Gastrocnemius medialis (tissue), 4 donors: Measurements from ENCODE around the gene LRP1. TPM values are rescaled to one million over a fixed set of nuclear protein-coding genes. Genes with fewer than 3 reads are reported as not detected.

Source experiments
- ATAC-seq, 2 donors: fragments of 150-250 bp; one replicate each; pipeline ENCODE4 v1.9.1; 2016
- DNase-seq, 2 donors: peaks; one replicate each; pipeline ENCODE4 v3.0.0-alpha.2; 2019
- H3K27ac ChIP-seq, 4 donors: fragments of 200-600 bp; sonication (generic); 1 replicate in 1 of 4; 2 replicates in 3 of 4; pipeline ENCODE4 v1.5.1; 2016 to 2018; ENCODE audit warnings: mild to moderate bottlenecking in 2 of 4, moderate library complexity in 1 of 4
- H3K27me3 ChIP-seq, 3 donors: fragments of 200-600 bp; sonication (generic) in 2 of 3; 1 replicate in 1 of 3; 2 replicates in 2 of 3; pipeline versions ENCODE4 v1.5.1 to v1.6.0; 2016 to 2019; ENCODE audit warnings: mild to moderate bottlenecking in 1 of 3, moderate library complexity in 1 of 3
- H3K36me3 ChIP-seq, 2 donors: fragments of 200-600 bp; sonication (generic) in 1 of 2; one replicate each; pipeline ENCODE4 v1.5.1; 2017 to 2018
- H3K4me1 ChIP-seq, 2 donors: fragments of 200-600 bp; sonication (generic) in 1 of 2; one replicate each; pipeline ENCODE4 v1.5.1; 2016 to 2017; ENCODE audit warnings: mild to moderate bottlenecking in 2 of 2
- H3K4me3 ChIP-seq, 4 donors: fragments of 200-600 bp; sonication (generic) in 3 of 4; 1 replicate in 1 of 4; 2 replicates in 3 of 4; pipeline ENCODE4 v1.5.1; 2016 to 2019; ENCODE audit warnings: mild to moderate bottlenecking in 2 of 4
- H3K9me3 ChIP-seq, 3 donors: fragments of 200-600 bp; sonication (generic) in 2 of 3; 1 replicate in 1 of 3; 2 replicates in 2 of 3; pipeline ENCODE4 v1.5.1; 2016 to 2019
- POLR2A ChIP-seq, 2 donors: fragments of 450-650 bp; IDR thresholded peaks; one replicate each; pipeline ENCODE4 v1.6.1; 2017; ENCODE audit warnings: antibody characterized with exemption in 2 of 2, mild to moderate bottlenecking in 2 of 2, moderate library complexity in 2 of 2
- in situ Hi-C, 4 donors: fragments of 200-750 bp; cut with MboI; loops; one replicate each; pipeline versions ENCODE4 v1.15.0 to v1.8.0; 2017; ENCODE audit warnings: low sequenced_read_pairs in 4 of 4
- intact Hi-C: fragments of 100-400 bp; cut with DNase I; formaldehyde crosslinking; loops from one replicate; pipeline ENCODE4 v1.15.1; 2023; ENCODE audit warnings: low total_unique reads
- total RNA-seq, 4 donors: library from RNA; depleted of rRNA; stranded (reverse); fragments of >200 nt; gene quantifications; one replicate each; pipeline versions ENCODE4 v1.1.0 to v1.2.3, GENCODE V29; 2016
- TF ChIP-seq, protein P1 (sequence below), 5 experiments: fragments of 450-650 bp in 3 of 5; fragments of 200-600 bp in 2 of 5; sonication (generic) in 2 of 5; IDR thresholded peaks in 4 of 5; conservative IDR thresholded peaks in 1 of 5; 1 replicate in 4 of 5; 2 replicates in 1 of 5; pipeline ENCODE4 v1.5.1; 2016 to 2019; ENCODE audit warnings: antibody characterized with exemption in 5 of 5, mild to moderate bottlenecking in 3 of 5, moderate library complexity in 3 of 5

LRP1 gene
- total RNA-seq, 4 donors from 2014 or later = 26.1 to 53.5 (median 49.8) TPM

DNA sequence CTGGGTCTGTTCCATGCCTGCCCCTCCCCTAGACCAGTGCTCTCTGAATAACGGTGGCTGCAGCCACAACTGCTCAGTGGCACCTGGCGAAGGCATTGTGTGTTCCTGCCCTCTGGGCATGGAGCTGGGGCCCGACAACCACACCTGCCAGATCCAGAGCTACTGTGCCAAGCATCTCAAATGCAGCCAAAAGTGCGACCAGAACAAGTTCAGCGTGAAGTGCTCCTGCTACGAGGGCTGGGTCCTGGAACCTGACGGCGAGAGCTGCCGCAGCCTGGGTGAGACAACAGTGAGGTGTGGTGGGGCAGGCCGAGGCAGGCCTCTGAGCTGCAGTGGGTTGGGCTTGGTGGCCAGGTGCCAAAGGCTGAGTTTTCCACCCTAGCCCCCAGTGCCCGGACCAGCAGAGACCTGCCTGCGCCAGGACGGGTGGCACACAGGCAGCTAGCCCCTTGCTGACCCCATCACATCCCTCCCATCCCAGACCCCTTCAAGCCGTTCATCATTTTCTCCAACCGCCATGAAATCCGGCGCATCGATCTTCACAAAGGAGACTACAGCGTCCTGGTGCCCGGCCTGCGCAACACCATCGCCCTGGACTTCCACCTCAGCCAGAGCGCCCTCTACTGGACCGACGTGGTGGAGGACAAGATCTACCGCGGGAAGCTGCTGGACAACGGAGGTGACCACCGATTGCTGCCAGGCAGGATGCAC, 47.3 kb downstream of the LRP1 start:
- peak; percentile 60 to 72 for DNase-seq
- intact Hi-C loops = loop anchor here (1.0 kb wide), 1 partner anchor 48 kb away; no protein-coding TSS in a partner anchor
- H3K27ac ChIP-seq = no peak overlapping the region

DNA sequence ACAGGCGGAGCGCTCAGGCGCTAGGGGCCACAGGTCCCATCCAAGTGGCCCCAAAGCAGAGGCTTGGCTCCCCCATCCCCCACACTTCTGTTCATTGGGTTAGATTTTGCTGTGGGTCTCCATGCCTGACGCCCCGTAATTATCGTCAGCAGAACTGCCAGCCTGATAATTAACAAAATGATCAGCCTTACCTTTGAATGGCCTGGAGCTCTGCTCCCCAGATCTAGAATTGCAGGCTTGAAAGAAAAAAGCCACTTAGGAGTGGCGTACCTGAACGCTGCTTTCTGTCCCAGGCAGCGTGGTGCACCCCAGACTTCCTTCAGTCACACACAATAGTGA, 47.8 kb downstream of the LRP1 start:
- no peaks in the 10 kb centered on the region for H3K9me3 ChIP-seq
- DNase-seq (no peak), ATAC-seq (no peak)
- H3K27me3 ChIP-seq = no peaks in the 10 kb centered on the region
- H3K4me3 ChIP-seq = no peak overlapping the region
- no peak for TF ChIP-seq POLR2A (IDR thresholded peaks at IDR 0.05)
- TF ChIP-seq, protein P1, sequence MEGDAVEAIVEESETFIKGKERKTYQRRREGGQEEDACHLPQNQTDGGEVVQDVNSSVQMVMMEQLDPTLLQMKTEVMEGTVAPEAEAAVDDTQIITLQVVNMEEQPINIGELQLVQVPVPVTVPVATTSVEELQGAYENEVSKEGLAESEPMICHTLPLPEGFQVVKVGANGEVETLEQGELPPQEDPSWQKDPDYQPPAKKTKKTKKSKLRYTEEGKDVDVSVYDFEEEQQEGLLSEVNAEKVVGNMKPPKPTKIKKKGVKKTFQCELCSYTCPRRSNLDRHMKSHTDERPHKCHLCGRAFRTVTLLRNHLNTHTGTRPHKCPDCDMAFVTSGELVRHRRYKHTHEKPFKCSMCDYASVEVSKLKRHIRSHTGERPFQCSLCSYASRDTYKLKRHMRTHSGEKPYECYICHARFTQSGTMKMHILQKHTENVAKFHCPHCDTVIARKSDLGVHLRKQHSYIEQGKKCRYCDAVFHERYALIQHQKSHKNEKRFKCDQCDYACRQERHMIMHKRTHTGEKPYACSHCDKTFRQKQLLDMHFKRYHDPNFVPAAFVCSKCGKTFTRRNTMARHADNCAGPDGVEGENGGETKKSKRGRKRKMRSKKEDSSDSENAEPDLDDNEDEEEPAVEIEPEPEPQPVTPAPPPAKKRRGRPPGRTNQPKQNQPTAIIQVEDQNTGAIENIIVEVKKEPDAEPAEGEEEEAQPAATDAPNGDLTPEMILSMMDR (IDR thresholded peaks at IDR 0.05 in 4 of 5, conservative IDR thresholded peaks at IDR 0.05 in 1 of 5) = peak in 1 of 5 experiments; percentile 13
- in situ Hi-C loops (loop anchor here in 1 of 4 donors (5.0 to 10.0 kb wide), 2 partner anchors 54 to 111 kb away; no protein-coding TSS in a partner anchor), intact Hi-C loops (no loop called here)
- no peaks in the 10 kb centered on the region for H3K36me3 ChIP-seq
- H3K4me1 ChIP-seq = no peaks in the 10 kb centered on the region
- no peak overlapping the region for H3K27ac ChIP-seq

More for the DNA sequence above, 47.3 kb downstream of the LRP1 start:
- H3K4me1 ChIP-seq = no peaks in the 10 kb centered on the region
- H3K27me3 ChIP-seq = no peaks in the 10 kb centered on the region
- no peaks in the 10 kb centered on the region for H3K9me3 ChIP-seq
- H3K36me3 ChIP-seq = no peaks in the 10 kb centered on the region
- peak; percentile 41 to 68 for ATAC-seq
- in situ Hi-C loops = loop anchor here in 1 of 4 donors (5.0 to 10.0 kb wide), 2 partner anchors 53 to 111 kb away; no protein-coding TSS in a partner anchor
- TF ChIP-seq, protein P1 (IDR thresholded peaks at IDR 0.05 in 4 of 5, conservative IDR thresholded peaks at IDR 0.05 in 1 of 5) = peak; percentile 34 to 74 (median 64)
- no peak for TF ChIP-seq POLR2A (IDR thresholded peaks at IDR 0.05)
- no peak overlapping the region for H3K4me3 ChIP-seq

DNA sequence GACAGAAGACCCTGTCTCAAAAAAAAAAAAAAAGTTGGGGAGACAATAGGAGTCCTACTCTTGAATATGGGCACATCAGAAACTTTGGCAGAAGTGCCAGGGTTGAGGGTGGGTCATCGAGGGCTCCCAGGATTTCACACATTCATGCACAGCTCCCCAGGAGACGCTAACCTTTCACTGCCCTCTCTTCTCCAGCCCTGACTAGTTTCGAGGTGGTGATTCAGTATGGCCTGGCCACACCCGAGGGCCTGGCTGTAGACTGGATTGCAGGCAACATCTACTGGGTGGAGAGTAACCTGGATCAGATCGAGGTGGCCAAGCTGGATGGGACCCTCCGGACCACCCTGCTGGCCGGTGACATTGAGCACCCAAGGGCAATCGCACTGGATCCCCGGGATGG, 48.6 kb downstream of the LRP1 start:
- in situ Hi-C loops = loop anchor here in 1 of 4 donors (5.0 to 10.0 kb wide), 2 partner anchors 55 to 112 kb away; no protein-coding TSS in a partner anchor
- no peak overlapping the region for H3K4me3 ChIP-seq

DNA sequence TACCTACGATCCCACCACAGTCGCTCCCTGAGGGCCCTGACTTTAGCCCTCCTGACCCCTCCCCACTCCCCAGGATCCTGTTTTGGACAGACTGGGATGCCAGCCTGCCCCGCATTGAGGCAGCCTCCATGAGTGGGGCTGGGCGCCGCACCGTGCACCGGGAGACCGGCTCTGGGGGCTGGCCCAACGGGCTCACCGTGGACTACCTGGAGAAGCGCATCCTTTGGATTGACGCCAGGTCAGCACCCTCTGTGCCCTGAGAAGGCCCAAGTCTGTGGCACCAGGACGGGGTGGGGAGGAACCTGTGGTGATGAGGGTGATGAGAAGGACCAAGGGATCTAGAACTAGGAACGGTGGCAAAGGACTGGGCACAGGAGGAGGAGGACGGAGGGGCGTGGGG, 49.1 kb downstream of the LRP1 start:
- H3K4me3 ChIP-seq = no peak overlapping the region
- no peaks in the 10 kb centered on the region for H3K4me1 ChIP-seq
- intact Hi-C loops (no loop called here), in situ Hi-C loops (loop anchor here in 1 of 4 donors (5.0 to 10.0 kb wide), 2 partner anchors 55 to 113 kb away; no protein-coding TSS in a partner anchor)
- H3K27ac ChIP-seq = no peak overlapping the region
- H3K36me3 ChIP-seq = no peaks in the 10 kb centered on the region
- TF ChIP-seq POLR2A (IDR thresholded peaks at IDR 0.05) = no peak
- TF ChIP-seq, protein P1 (IDR thresholded peaks at IDR 0.05 in 4 of 5, conservative IDR thresholded peaks at IDR 0.05 in 1 of 5) = no peak
- ATAC-seq = no peak
- H3K9me3 ChIP-seq = no peaks in the 10 kb centered on the region
- DNase-seq = no peak
- no peaks in the 10 kb centered on the region for H3K27me3 ChIP-seq

More for the DNA sequence above, 48.6 kb downstream of the LRP1 start:
- no peaks in the 10 kb centered on the region for H3K36me3 ChIP-seq
- no peaks in the 10 kb centered on the region for H3K27me3 ChIP-seq
- no peaks in the 10 kb centered on the region for H3K4me1 ChIP-seq
- no peak for ATAC-seq
- no peak overlapping the region for H3K27ac ChIP-seq
- DNase-seq = no peak
- intact Hi-C loops = no loop called here
- TF ChIP-seq POLR2A (IDR thresholded peaks at IDR 0.05) = no peak
- no peaks in the 10 kb centered on the region for H3K9me3 ChIP-seq

DNA sequence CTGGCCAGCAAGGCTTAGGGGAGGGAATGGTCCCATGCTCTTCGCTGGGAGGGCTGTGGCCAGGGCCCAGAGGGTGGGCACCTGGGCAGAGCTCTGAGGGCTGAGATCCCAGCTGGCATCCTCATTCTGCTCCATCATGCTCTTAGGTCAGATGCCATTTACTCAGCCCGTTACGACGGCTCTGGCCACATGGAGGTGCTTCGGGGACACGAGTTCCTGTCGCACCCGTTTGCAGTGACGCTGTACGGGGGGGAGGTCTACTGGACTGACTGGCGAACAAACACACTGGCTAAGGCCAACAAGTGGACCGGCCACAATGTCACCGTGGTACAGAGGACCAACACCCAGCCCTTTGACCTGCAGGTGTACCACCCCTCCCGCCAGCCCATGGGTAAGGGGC, 49.9 kb downstream of the LRP1 start:
- intact Hi-C loops = no loop called here
- Histone ChIP-seq H3K9me3 (no peaks in the 10 kb centered on the region), H3K4me3 (no peak overlapping the region), H3K27me3 (no peaks in the 10 kb centered on the region), H3K27ac (no peak overlapping the region), H3K36me3 (no peaks in the 10 kb centered on the region), H3K4me1 (no peaks in the 10 kb centered on the region)
- in situ Hi-C loops = loop anchor here in 1 of 4 donors (5.0 to 10.0 kb wide), 2 partner anchors 56 to 113 kb away; no protein-coding TSS in a partner anchor
- ATAC-seq (no peak), DNase-seq (no peak)
- TF ChIP-seq, protein P1 (IDR thresholded peaks at IDR 0.05 in 4 of 5, conservative IDR thresholded peaks at IDR 0.05 in 1 of 5) = no peak
- no peak for TF ChIP-seq POLR2A (IDR thresholded peaks at IDR 0.05)
